ENCODE measurements around the gene DGKI.
"Not testable (repeated sequence)": the region's sequence is repeated elsewhere in the genome, so short reads cannot be mapped to it uniquely, and the experiment has no call there.

DGKI gene

GRCh38 chr7:137732168-137732567 lies 114.6 kb downstream of the DGKI start:
- DNase-seq: no peak

- DNase-seq: no peak
These were observed 115.3 kb downstream of the DGKI start for GRCh38 chr7:137731436-137731835.

GRCh38 chr7:137728426-137728825 lies 118.3 kb downstream of the DGKI start:
- DNase-seq: no peak

- DNase-seq: no peak
These were observed 119.4 kb downstream of the DGKI start for GRCh38 chr7:137727413-137727812.

- DNase-seq: no peak
These were observed 128.4 kb downstream of the DGKI start for GRCh38 chr7:137718355-137718754.

- no peak for DNase-seq
These were observed 128.9 kb downstream of the DGKI start for GRCh38 chr7:137717811-137718271.

- DNase-seq: no peak
These were observed 129.7 kb downstream of the DGKI start for GRCh38 chr7:137717045-137717444.

- DNase-seq: no peak
These were observed 130.7 kb downstream of the DGKI start for GRCh38 chr7:137716061-137716460.

GRCh38 chr7:137715533-137715932 lies 131.2 kb downstream of the DGKI start:
- DNase-seq: no peak

GRCh38 chr7:137715121-137715520 lies 131.7 kb downstream of the DGKI start:
- no peak for DNase-seq

GRCh38 chr7:137706330-137706729 lies 140.4 kb downstream of the DGKI start:
- DNase-seq: not testable (repeated sequence)

GRCh38 chr7:137704723-137705122 lies 142.1 kb downstream of the DGKI start:
- DNase-seq: no peak

- no peak for DNase-seq
These were observed 143.3 kb downstream of the DGKI start for GRCh38 chr7:137703291-137704010.

GRCh38 chr7:137696988-137697387 lies 149.8 kb downstream of the DGKI start:
- no peak for DNase-seq

GRCh38 chr7:137696376-137696775 lies 150.4 kb downstream of the DGKI start:
- DNase-seq: no peak

GRCh38 chr7:137695942-137696341 lies 150.8 kb downstream of the DGKI start:
- DNase-seq: no peak

- no peak for DNase-seq
These were observed 151.3 kb downstream of the DGKI start for GRCh38 chr7:137695494-137695893.

GRCh38 chr7:137694405-137694804 lies 152.4 kb downstream of the DGKI start:
- DNase-seq: no peak

- no peak for DNase-seq
These were observed 154.4 kb downstream of the DGKI start for GRCh38 chr7:137692399-137692798.

GRCh38 chr7:137691566-137691965 lies 155.2 kb downstream of the DGKI start:
- no peak for DNase-seq

GRCh38 chr7:137690635-137691034 lies 156.1 kb downstream of the DGKI start:
- no peak for DNase-seq

GRCh38 chr7:137689761-137690160 lies 157.0 kb downstream of the DGKI start:
- DNase-seq: no peak

GRCh38 chr7:137687556-137688265 lies 159.1 kb downstream of the DGKI start:
- no peak for DNase-seq

- DNase-seq: no peak
These were observed 161.2 kb downstream of the DGKI start for GRCh38 chr7:137685433-137686164.

Measured in CD4-positive, alpha-beta T cell treated with Interferon gamma for 1 hour (primary cell).